ENCODE measurements around the gene WDR64. TPM values are rescaled to one million over a fixed set of nuclear protein-coding genes. Genes with fewer than 3 reads are reported as not detected.
"Not testable (repeated sequence)": the region's sequence is repeated elsewhere in the genome, so short reads cannot be mapped to it uniquely, and the experiment has no call there.

WDR64 gene
- total and polyA plus RNA-seq, 11 donors: not detected

DNA sequence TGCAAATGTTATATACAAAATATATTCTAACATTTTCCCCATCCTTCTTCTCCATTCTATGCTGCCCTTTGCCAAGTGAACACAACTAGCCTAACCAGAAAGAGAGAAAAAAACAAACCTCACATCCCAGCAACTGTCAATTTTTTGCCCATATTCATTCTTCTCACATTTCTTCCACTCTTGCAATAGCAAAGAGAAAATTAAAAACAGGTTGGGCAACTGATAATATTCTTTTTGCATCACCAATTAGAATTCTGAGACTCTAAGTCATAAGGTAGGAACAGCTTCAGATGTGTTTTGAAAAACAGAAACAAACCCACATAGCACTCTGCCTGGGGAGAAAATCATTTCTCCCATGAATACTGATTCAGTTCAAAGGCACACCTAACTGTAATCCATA is 170.8 kb downstream of the WDR64 start:
- no peaks in the 10 kb centered on the region for H3K36me3 ChIP-seq
- TF ChIP-seq, protein P1, sequence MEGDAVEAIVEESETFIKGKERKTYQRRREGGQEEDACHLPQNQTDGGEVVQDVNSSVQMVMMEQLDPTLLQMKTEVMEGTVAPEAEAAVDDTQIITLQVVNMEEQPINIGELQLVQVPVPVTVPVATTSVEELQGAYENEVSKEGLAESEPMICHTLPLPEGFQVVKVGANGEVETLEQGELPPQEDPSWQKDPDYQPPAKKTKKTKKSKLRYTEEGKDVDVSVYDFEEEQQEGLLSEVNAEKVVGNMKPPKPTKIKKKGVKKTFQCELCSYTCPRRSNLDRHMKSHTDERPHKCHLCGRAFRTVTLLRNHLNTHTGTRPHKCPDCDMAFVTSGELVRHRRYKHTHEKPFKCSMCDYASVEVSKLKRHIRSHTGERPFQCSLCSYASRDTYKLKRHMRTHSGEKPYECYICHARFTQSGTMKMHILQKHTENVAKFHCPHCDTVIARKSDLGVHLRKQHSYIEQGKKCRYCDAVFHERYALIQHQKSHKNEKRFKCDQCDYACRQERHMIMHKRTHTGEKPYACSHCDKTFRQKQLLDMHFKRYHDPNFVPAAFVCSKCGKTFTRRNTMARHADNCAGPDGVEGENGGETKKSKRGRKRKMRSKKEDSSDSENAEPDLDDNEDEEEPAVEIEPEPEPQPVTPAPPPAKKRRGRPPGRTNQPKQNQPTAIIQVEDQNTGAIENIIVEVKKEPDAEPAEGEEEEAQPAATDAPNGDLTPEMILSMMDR (IDR thresholded peaks at IDR 0.05): no peak
- TF ChIP-seq POLR2A (IDR thresholded peaks at IDR 0.05): no peak
- no peaks in the 10 kb centered on the region for H3K9me3 ChIP-seq
- DNase-seq (no peak), ATAC-seq (no peak)
- H3K27ac ChIP-seq: no peak overlapping the region
- H3K4me1 ChIP-seq: peaks cover 0 to 5% (median 0%) of the 10 kb centered on the region in 12 donors
- intact Hi-C loops (cut with DNase I): no loop called here
- H3K4me3 ChIP-seq: no peak overlapping the region
- H3K27me3 ChIP-seq: no peaks in the 10 kb centered on the region

DNA sequence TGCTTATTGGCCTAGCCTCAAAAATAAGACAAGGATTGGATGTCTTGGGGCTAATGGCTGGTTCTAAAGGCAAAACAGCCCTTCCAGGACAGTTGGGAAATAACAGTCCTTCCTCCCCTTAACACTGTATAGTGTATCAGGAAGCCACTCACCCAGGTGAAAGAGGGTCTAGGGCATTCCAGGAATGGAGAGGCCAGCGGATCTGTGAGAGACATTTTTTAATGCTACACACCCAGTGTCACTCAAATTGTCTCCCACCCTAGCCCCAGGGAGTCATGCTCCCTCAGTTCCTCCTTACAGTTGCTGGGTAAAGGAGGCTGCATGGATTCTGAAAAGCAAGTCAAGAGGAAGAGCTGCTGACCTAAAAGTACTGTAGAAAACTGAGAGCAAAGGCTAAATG is 171.8 kb downstream of the WDR64 start:
- no peak for DNase-seq
- Histone ChIP-seq H3K9me3 (no peaks in the 10 kb centered on the region), H3K4me3 (no peak overlapping the region), H3K27ac (no peak overlapping the region), H3K4me1 (peaks cover 0 to 8% (median 0%) of the 10 kb centered on the region in 12 donors), H3K27me3 (no peaks in the 10 kb centered on the region), H3K36me3 (no peaks in the 10 kb centered on the region)
- ATAC-seq: no peak
- WGBS, 4 donors: 90 to 95% (median 93%) methylated on average over 1 of the region's 1 CpG
- TF ChIP-seq, protein P1 (IDR thresholded peaks at IDR 0.05): no peak
- intact Hi-C loops (cut with DNase I): no loop called here

DNA sequence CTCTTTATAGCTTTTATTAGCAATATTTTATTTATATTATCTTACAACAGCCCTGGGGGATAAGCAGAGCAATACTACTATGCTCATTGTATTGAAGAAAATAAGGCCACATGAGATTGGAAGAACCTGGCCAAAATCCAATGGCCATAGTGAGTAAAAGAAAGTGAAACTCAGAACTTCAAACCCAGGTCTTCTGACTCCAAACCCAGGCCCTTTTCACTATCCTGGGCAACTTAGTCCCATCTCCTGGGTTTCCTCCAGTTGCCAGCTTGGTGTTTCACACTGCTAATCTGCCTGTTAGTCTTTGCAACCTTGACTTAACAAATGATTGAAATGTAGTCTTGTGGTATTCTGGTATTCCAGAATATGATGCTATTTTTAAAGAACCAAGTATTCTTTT is 173.5 kb downstream of the WDR64 start:
- peaks cover 0 to 8% (median 0%) of the 10 kb centered on the region in 12 donors for H3K4me1 ChIP-seq
- ATAC-seq (no peak), DNase-seq (no peak)
- H3K4me3 ChIP-seq: no peak overlapping the region
- H3K27me3 ChIP-seq: no peaks in the 10 kb centered on the region
- intact Hi-C loops (cut with DNase I): loop anchor here in 1 of 10 donors (5.0 kb wide), 1 partner anchor 213 kb away; no protein-coding TSS in a partner anchor
- no peaks in the 10 kb centered on the region for H3K36me3 ChIP-seq
- H3K9me3 ChIP-seq: no peaks in the 10 kb centered on the region
- TF ChIP-seq POLR2A (IDR thresholded peaks at IDR 0.05): no peak
- TF ChIP-seq, protein P1 (IDR thresholded peaks at IDR 0.05): no peak
- no peak overlapping the region for H3K27ac ChIP-seq

DNA sequence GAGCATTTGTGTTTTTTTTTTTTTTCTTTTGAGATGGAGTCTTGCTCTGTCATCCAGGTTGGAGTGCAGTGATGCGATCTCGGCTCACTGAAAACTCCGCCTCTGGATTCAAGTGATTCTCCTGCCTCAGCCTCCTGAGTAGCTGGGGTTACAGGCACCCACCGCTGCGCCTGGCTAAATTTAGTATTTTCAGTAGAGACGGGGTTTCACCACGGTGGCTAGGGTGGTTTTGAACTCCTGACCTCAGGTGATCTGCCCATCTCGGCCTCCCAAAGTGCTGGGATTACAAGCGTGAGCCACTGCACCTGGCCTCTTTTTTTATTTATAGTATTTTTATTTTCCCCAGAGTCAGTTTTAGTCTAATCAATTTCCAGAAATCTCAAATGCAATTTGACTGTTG is 174.5 kb downstream of the WDR64 start:
- H3K36me3 ChIP-seq, H3K4me3 ChIP-seq, H3K27me3 ChIP-seq, H3K4me1 ChIP-seq, H3K27ac ChIP-seq, ATAC-seq, H3K9me3 ChIP-seq, DNase-seq: not testable (repeated sequence)
- intact Hi-C loops (cut with DNase I): loop anchor here in 1 of 10 donors (5.0 kb wide), 1 partner anchor 214 kb away; no protein-coding TSS in a partner anchor
- WGBS, 4 donors: 91 to 94% (median 93%) methylated on average over 9 of the region's 9 CpGs

DNA sequence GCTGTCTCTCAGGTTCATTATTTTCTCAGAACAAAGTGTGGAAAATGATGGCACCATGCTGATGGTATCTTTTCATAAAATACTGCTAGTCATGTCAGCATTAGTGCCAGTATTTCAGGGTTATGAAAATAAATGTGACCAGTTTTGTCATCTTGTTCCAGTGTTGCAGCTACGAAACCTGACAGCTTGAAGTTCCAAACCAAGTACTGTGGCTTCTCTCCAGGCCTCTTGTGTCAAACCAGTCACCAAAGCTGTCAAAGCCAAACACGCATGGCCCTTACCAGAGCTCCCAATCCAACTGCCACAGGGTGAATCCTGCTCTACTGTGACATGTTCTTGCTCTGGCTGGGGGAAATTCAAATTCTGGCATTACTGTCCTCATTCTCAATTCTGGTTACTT is 175.2 kb downstream of the WDR64 start:
- Histone ChIP-seq H3K27me3 (no peaks in the 10 kb centered on the region), H3K27ac (no peak overlapping the region), H3K36me3 (no peaks in the 10 kb centered on the region), H3K9me3 (no peaks in the 10 kb centered on the region), H3K4me3 (no peak overlapping the region), H3K4me1 (peaks cover 0 to 8% (median 0%) of the 10 kb centered on the region in 12 donors)
- TF ChIP-seq, protein P1 (IDR thresholded peaks at IDR 0.05): no peak
- no peak for TF ChIP-seq POLR2A (IDR thresholded peaks at IDR 0.05)
- intact Hi-C loops (cut with DNase I): loop anchor here in 1 of 10 donors (5.0 kb wide), 1 partner anchor 215 kb away; no protein-coding TSS in a partner anchor
- DNase-seq: peak in 1 of 5 donors; percentile 33
- 44 to 60% (median 54%) methylated on average over 2 of the region's 2 CpGs for WGBS, 4 donors
- ATAC-seq: peak in 3 of 4 donors; percentile 73 to 85 (median 76)

Data from heart left ventricle (tissue), 16 donors.